GM18520 (cell line): ENCODE results near the gene CTIF.
"Not testable (repeated sequence)": the region's sequence is repeated elsewhere in the genome, so short reads cannot be mapped to it uniquely, and the experiment has no call there.

Source experiments
- ATAC-seq: cut with Tn5 transposase; IDR thresholded peaks from one replicate; pipeline ENCODE4 v1.9.1; 2021; ENCODE audit not compliant: unreplicated experiment

CTIF gene

GRCh38 chr18:48699761-48700160 is 160.9 kb downstream of the CTIF start:
- no peak for ATAC-seq

GRCh38 chr18:48700446-48700845 is 161.6 kb downstream of the CTIF start:
- no peak for ATAC-seq

- no peak for ATAC-seq
Measured at GRCh38 chr18:48702346-48703027, 163.7 kb downstream of the CTIF start.

- ATAC-seq = no peak
Measured at GRCh38 chr18:48703028-48703386, 164.2 kb downstream of the CTIF start.

GRCh38 chr18:48703418-48703817 is 164.6 kb downstream of the CTIF start:
- ATAC-seq = no peak

GRCh38 chr18:48705043-48705442 is 166.2 kb downstream of the CTIF start:
- no peak for ATAC-seq

- ATAC-seq = no peak
Measured at GRCh38 chr18:48705531-48705930, 166.7 kb downstream of the CTIF start.

GRCh38 chr18:48706731-48707130 is 167.9 kb downstream of the CTIF start:
- ATAC-seq = no peak

- no peak for ATAC-seq
Measured at GRCh38 chr18:48707636-48708296, 168.9 kb downstream of the CTIF start.

GRCh38 chr18:48708807-48709206 is 170.0 kb downstream of the CTIF start:
- ATAC-seq = no peak

- ATAC-seq = no peak
Measured at GRCh38 chr18:48709371-48710062, 170.7 kb downstream of the CTIF start.

GRCh38 chr18:48711651-48712486 is 173.0 kb downstream of the CTIF start:
- no peak for ATAC-seq

GRCh38 chr18:48713309-48713708 is 174.5 kb downstream of the CTIF start:
- ATAC-seq = no peak

GRCh38 chr18:48714873-48715272 is 176.0 kb downstream of the CTIF start:
- no peak for ATAC-seq

- ATAC-seq = no peak
Measured at GRCh38 chr18:48715711-48716361, 177.0 kb downstream of the CTIF start.

- ATAC-seq = not testable (repeated sequence)
Measured at GRCh38 chr18:48717227-48717626, 178.4 kb downstream of the CTIF start.

GRCh38 chr18:48718251-48718959 is 179.6 kb downstream of the CTIF start:
- no peak for ATAC-seq

- ATAC-seq = no peak
Measured at GRCh38 chr18:48719388-48719787, 180.6 kb downstream of the CTIF start.

- ATAC-seq = no peak
Measured at GRCh38 chr18:48719974-48720654, 181.3 kb downstream of the CTIF start.

GRCh38 chr18:48720655-48721025 is 181.8 kb downstream of the CTIF start:
- ATAC-seq = no peak
